HEK293 (cell line): ENCODE data around the gene SACS.

Source experiments
- CTCF ChIA-PET: fragments of 350-600 bp; formaldehyde crosslinking; extraction: SDS; loops from one replicate; lab custom pipeline; 2021; ENCODE audit warnings: antibody characterized with exemption; lab: Yijun Ruan, JAX
- POLR2A ChIA-PET: fragments of 300-600 bp; formaldehyde crosslinking; extraction: SDS; loops from one replicate; lab custom pipeline; 2020; ENCODE audit warnings: antibody characterized with exemption, inconsistent platforms; lab: Yijun Ruan, JAX
- H3K27ac ChIP-seq: fragments of 200-500 bp; sonication (Bioruptor generic); 2 replicates; pipeline ENCODE4 v1.5.1; 2014; ENCODE audit warnings: low read depth, low read length, control low read depth, inconsistent platforms; ENCODE audit errors: extremely low read depth
- H3K36me3 ChIP-seq, 2 experiments: fragments of 200-500 bp in 1 of 2; sonication (Bioruptor generic) in 1 of 2; 1 replicate in 1 of 2; 2 replicates in 1 of 2; pipeline ENCODE4 v1.5.1; 2014 to 2017; ENCODE audit warnings: inconsistent platforms in 2 of 2, low read length in 2 of 2; ENCODE audit not compliant: control insufficient read depth in 2 of 2, insufficient read depth in 1 of 2
- H3K4me1 ChIP-seq: fragments of 200-500 bp; sonication (Bioruptor generic); 2 replicates; pipeline ENCODE4 v1.5.1; 2014; ENCODE audit warnings: mild to moderate bottlenecking, low read length, inconsistent platforms; ENCODE audit not compliant: control insufficient read depth, insufficient read depth
- H3K4me3 ChIP-seq: 2 replicates; pipeline ENCODE4 v1.5.1; 2011; ENCODE audit warnings: low read depth, mild to moderate bottlenecking, control low read depth, low read length, moderate library complexity
- H3K9me3 ChIP-seq: fragments of 200-500 bp; sonication (Bioruptor generic); 2 replicates; pipeline ENCODE4 v1.5.1; 2014; ENCODE audit warnings: low read depth, low read length, inconsistent platforms; ENCODE audit not compliant: control insufficient read depth, insufficient read depth
- EGR2 ChIP-seq: fragments of 450-650 bp; formaldehyde crosslinking; IDR thresholded peaks from 2 replicates; pipeline ENCODE4 v1.5.1; 2016; ENCODE audit warnings: low read depth, missing biosample characterization, missing genetic modification characterization
- PATZ1 ChIP-seq: fragments of 450-650 bp; formaldehyde crosslinking; IDR thresholded peaks from 2 replicates; pipeline ENCODE4 v1.5.1; 2016; ENCODE audit warnings: missing biosample characterization, missing genetic modification characterization
- PRDM4 ChIP-seq: fragments of 450-650 bp; formaldehyde crosslinking; IDR thresholded peaks from 2 replicates; pipeline ENCODE4 v1.5.1; 2017; ENCODE audit warnings: missing biosample characterization, missing genetic modification characterization
- WT1 ChIP-seq: fragments of 450-650 bp; formaldehyde crosslinking; IDR thresholded peaks from 2 replicates; pipeline ENCODE4 v1.5.1; 2016; ENCODE audit warnings: missing biosample characterization, missing genetic modification characterization
- ZFHX2 ChIP-seq: fragments of 450-650 bp; formaldehyde crosslinking; conservative IDR thresholded peaks from 2 replicates; pipeline ENCODE4 v1.5.1; 2016; ENCODE audit warnings: missing biosample characterization, missing genetic modification characterization
- ZIC2 ChIP-seq: fragments of 450-650 bp; formaldehyde crosslinking; IDR thresholded peaks from 2 replicates; pipeline ENCODE4 v1.5.1; 2016; ENCODE audit warnings: missing biosample characterization, missing genetic modification characterization
- ZNF335 ChIP-seq: fragments of 450-650 bp; formaldehyde crosslinking; conservative IDR thresholded peaks from 2 replicates; pipeline ENCODE4 v1.5.1; 2016; ENCODE audit warnings: missing biosample characterization, missing genetic modification characterization
- ZNF341 ChIP-seq: fragments of 450-650 bp; formaldehyde crosslinking; IDR thresholded peaks from 2 replicates; pipeline ENCODE4; 2016; ENCODE audit warnings: low read depth, missing biosample characterization, missing genetic modification characterization
- ZNF416 ChIP-seq: fragments of 450-650 bp; formaldehyde crosslinking; IDR thresholded peaks from 2 replicates; pipeline ENCODE4 v1.5.1; 2016; ENCODE audit warnings: missing biosample characterization, missing genetic modification characterization
- ZNF423 ChIP-seq: fragments of 450-650 bp; formaldehyde crosslinking; IDR thresholded peaks from 2 replicates; pipeline ENCODE4 v1.5.1; 2016; ENCODE audit warnings: missing biosample characterization, missing genetic modification characterization
- ZNF501 ChIP-seq: fragments of 450-650 bp; formaldehyde crosslinking; IDR thresholded peaks from 2 replicates; pipeline ENCODE4 v1.5.1; 2016; ENCODE audit warnings: missing biosample characterization, missing genetic modification characterization
- ZNF585B ChIP-seq: fragments of 450-650 bp; formaldehyde crosslinking; IDR thresholded peaks from 2 replicates; pipeline ENCODE4 v1.5.1; 2016; ENCODE audit warnings: missing biosample characterization, missing genetic modification characterization
- TF ChIP-seq, protein P1 (sequence below): fragments of 450-650 bp; formaldehyde crosslinking; IDR thresholded peaks from 2 replicates; pipeline ENCODE4 v1.5.1; 2016; ENCODE audit warnings: missing biosample characterization, missing genetic modification characterization, low read depth

Gene SACS

DNA sequence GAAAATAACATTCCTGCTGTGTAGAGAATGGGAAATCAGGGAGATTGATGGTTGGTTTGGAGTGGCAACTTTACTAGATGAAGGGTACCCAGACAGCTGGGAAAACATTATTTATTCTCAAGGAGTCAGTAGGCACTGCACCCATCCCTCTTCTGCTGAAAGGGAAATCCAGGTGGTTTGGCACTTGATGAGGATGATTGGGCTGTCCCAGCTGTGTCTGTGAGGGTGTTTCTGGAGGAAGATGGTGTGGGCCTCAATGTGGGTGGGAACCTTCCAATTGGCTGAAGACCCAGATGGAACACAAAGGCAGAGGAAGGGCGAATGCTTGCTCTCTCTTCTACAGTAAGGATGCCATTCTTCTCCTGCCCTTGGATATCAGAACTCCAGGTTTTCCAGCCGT, 10.4 kb upstream of the SACS start:
- H3K36me3 ChIP-seq = no peaks in the 10 kb centered on the region
- H3K9me3 ChIP-seq = no peaks in the 10 kb centered on the region
- H3K4me1 ChIP-seq = no peaks in the 10 kb centered on the region
- no peak overlapping the region for H3K27ac ChIP-seq
- TF ChIP-seq EGR2 (peak; percentile 42; the same call in 1 of the 2 replicates), ZNF416 (tag by site-specific recombination) (no peak), ZFHX2 (tag by site-specific recombination) (peak; percentile 60), PRDM4 (tag by site-specific recombination) (no peak)
- ChIA-PET POLR2A (no interaction called here), CTCF (no interaction called here)
- no peak overlapping the region for H3K4me3 ChIP-seq

GRCh38 chr13:23443110-23443509, 9.6 kb upstream of the SACS start:
- no peak overlapping the region for H3K4me3 ChIP-seq
- H3K9me3 ChIP-seq = no peaks in the 10 kb centered on the region
- CTCF ChIA-PET = interaction anchor here (0.6 to 0.7 kb wide), 2 partner anchors 9 to 41 kb away, joined by 3 read pairs; partner anchors contain the start of gene SACS
- H3K27ac ChIP-seq = no peak overlapping the region
- POLR2A ChIA-PET = no interaction called here
- TF ChIP-seq ZNF585B (no peak), ZNF335 (tag by site-specific recombination) (no peak), ZNF501 (tag by site-specific recombination) (no peak), ZNF341 (tag by site-specific recombination) (no peak), ZNF423 (tag by site-specific recombination) (no peak), WT1 (no peak)
- H3K4me1 ChIP-seq = no peaks in the 10 kb centered on the region
- H3K36me3 ChIP-seq = no peaks in the 10 kb centered on the region

- TF ChIP-seq, protein P1, sequence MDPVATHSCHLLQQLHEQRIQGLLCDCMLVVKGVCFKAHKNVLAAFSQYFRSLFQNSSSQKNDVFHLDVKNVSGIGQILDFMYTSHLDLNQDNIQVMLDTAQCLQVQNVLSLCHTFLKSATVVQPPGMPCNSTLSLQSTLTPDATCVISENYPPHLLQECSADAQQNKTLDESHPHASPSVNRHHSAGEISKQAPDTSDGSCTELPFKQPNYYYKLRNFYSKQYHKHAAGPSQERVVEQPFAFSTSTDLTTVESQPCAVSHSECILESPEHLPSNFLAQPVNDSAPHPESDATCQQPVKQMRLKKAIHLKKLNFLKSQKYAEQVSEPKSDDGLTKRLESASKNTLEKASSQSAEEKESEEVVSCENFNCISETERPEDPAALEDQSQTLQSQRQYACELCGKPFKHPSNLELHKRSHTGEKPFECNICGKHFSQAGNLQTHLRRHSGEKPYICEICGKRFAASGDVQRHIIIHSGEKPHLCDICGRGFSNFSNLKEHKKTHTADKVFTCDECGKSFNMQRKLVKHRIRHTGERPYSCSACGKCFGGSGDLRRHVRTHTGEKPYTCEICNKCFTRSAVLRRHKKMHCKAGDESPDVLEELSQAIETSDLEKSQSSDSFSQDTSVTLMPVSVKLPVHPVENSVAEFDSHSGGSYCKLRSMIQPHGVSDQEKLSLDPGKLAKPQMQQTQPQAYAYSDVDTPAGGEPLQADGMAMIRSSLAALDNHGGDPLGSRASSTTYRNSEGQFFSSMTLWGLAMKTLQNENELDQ (tag by site-specific recombination) = no peak
- TF ChIP-seq PATZ1 (tag by site-specific recombination) (no peak), ZIC2 (tag by site-specific recombination) (peak; percentile 70)
- CTCF ChIA-PET = no interaction called here
- POLR2A ChIA-PET = no interaction called here
- no peaks in the 10 kb centered on the region for H3K9me3 ChIP-seq
- no peaks in the 10 kb centered on the region for H3K36me3 ChIP-seq
- no peak overlapping the region for H3K4me3 ChIP-seq
- no peaks in the 10 kb centered on the region for H3K4me1 ChIP-seq
- H3K27ac ChIP-seq = no peak overlapping the region
Observed at GRCh38 chr13:23440821-23441618, 7.5 kb upstream of the SACS start.
